HG02943 (cell line): ENCODE data around the gene TMEM151A.

Experiments used
- ATAC-seq: cut with Tn5 transposase; IDR thresholded peaks from one replicate; pipeline ENCODE4 v1.9.1; 2021; ENCODE audit warnings: mild to moderate bottlenecking, low read depth, moderate library complexity; ENCODE audit not compliant: unreplicated experiment

Gene TMEM151A

DNA sequence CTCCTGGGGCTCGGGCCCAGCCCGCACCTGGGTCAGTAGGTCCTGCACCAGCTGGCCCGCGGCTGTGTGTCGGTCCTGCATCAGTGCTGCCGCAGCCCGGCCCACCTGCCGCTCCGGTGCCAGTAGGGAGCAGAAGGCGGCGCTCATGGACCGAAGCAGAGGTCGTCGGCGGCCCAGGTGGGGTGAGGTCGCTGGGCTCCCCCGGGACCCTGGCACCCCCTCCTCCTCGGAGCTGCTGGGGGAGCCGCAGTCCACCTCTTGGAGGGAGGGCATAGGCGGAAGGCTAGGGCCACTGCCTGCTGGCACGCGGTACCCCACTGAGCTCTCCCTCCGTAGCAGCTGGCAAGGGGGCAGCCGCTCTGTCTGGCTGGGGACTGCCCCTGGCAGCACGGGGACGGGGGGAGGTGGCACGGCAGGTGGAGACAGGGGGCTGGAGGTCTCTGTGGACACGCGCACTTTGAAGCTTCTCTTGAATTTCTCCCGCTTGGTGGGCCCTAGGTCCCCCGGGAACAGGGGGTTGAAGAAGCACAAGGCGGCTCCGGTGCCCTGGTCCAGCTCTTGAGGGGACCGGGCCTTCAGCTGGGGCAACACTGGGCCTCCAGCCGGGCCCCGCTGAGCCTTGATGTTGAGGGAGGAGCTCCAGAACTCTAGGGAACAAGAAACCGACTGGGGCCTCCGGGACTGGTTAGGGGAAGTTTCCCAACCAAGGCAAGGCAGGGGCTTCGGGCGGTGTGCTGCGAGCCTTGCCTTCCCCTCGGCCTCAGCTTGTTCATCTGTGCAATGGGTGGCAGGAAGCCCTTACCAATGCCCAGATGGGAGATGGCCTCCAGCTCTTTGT lies 43.1 kb downstream of the TMEM151A start:
- no peak for ATAC-seq

DNA sequence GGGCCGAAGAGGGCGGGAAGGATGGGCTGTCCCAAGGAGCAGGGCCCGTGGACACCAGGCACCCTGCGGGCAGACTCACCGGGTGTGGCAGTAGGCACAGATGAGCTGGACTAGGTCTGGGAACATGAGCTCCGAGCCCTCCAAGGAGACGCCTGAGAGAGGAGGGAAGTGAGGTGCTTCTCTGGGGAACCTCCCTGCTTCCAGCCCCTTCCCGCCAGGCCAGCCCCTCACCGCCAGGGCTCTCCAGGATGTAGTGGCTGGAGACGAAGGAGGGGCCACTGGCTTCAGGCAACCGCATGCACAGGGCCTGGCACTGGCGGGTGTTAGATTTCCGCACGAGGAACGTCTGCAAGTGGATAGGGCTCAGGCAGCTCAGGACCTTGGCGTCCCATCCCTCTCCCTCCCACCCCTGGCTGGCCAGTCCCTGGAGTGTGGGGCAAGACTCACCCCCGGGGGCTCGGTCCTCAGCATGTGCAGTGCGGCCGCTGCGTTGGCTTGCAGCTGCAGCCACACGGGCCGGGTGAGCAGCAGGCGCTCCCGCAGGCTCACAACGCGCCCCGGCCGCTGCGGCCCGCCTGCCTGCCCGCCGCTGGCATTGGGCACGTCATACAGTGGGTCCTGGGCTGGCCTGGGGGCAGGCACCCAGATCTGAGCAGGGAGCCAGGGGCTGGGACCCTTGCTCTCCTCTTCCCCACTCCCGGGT lies 44.0 kb downstream of the TMEM151A start:
- ATAC-seq = no peak

DNA sequence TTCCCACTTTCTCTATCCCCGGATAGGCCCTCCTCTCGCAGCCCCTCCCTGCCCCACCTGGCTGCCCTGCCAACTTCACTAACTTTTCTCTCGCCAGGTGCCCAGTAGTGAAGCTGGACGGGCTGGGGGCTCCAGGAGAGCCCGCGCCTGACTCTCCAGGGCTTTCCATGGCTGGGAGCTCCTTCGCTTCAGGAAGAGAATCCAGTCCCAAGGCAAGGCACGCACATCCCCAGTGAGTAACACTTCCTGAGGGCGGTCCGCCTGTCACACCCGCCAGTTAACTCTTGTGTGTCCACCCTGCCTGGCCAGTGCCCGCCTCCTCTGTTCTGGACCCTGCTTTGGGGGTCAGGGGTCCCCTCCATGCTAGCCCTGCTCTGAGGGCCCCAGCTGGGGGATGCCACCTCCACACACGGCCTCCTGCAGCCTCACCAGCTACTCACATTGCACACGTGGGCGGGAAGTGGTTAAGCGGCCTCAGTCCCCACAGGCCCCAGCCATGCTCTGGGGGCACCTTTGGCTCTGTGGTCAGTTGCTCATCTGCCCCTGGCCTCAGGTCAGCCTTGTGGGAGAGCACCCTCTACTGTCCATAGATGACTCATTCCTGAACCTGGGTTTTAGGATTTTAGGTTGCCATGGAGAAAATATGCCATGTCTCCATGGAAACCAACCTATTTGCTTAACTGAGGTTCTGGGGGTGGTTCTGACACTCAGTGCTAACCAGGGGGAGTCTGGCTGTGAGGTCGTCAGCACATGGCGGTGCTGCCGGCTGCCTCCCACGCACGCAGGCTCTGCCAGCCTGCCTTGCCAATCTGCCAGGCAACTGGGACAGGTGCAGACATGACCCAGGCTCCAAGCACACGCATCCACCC lies 44.8 kb downstream of the TMEM151A start, which contains the start of gene RIN1:
Gene RIN1, minus strand, starts transcription at position 201 of the 869 bp plus-strand sequence. Its CDS starts 32 bp downstream, at position 169.
- ATAC-seq = no peak

DNA sequence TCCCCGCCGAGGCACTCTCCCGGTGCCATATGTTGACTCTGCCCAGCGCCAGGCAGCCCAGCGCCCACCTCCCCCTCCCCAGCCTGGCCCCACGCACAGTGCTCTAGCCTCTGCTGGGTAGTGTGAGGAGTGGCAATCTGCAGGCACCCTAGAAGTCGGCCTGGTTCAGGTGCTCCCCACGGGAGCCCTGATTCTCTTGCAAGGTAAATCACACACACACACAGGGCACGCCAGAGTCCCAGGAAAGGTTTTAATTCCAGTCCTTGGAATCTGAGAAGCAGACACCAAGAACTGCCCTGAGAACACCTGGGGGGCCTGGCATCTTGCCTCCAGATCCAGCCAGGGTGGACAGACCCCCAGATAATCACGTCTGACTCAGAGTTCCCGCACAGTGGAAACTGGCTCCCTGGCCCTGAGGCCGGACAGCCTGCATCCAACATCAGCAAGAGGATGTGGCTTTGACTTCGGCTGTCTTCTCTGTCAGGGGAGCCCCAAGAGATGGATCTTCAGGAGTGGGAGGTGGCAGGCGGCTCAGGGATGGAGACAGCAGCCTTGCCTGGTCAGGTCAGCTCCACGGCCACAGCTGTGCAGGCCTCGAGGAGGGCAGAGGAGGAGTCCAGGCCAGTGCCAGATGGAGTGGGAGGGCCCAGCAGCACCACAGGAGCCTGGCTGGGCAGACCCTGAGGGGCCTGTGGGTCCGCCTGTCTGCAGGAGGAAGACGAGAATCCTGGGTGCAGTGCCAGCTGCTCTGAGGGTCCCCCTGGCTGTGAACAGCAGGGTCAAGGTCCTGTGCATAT lies 45.6 kb downstream of the TMEM151A start:
- no peak for ATAC-seq

DNA sequence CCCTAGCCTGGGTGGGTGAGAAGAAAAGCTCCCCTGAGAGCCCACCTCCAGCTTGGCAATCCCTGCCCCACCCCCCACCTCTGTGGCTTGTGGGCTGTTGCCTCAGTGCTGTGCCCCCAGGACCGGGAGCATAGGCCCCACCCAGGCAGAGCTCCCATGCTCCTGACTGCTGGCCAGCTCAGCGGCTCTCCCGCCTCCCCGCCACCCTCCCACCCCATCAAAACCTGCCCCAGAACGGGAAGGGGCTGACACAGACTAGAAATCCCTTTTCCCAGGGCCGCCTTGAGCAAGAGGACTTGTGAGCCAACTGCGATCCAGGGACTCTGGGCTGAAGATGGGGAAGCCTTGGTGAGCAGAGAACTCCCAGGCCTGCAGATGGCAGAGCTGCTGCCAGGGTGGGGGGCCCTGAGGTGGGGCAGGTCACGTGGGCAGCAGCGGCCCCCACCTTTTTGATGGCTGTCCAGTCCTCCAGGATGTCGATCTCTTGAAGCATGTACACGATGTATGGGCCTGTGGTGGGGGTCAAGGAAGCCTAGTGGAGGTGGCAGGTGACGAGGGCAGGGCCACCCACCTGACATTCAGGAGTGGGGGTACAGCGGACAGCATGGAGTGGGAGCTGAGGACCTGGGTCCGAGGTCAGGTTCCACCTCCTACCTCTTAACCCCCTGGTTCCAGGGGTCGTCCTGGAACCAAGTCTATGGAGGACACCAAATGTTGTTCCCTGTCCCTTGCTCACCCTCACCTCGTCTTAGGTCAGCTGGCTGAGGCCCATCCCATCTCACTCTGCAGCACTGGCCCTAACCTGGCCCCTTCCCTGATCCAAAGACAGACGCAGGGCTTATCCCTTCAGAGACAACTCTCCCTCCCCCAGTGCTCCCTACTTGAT lies 46.8 kb downstream of the TMEM151A start:
- no peak for ATAC-seq

DNA sequence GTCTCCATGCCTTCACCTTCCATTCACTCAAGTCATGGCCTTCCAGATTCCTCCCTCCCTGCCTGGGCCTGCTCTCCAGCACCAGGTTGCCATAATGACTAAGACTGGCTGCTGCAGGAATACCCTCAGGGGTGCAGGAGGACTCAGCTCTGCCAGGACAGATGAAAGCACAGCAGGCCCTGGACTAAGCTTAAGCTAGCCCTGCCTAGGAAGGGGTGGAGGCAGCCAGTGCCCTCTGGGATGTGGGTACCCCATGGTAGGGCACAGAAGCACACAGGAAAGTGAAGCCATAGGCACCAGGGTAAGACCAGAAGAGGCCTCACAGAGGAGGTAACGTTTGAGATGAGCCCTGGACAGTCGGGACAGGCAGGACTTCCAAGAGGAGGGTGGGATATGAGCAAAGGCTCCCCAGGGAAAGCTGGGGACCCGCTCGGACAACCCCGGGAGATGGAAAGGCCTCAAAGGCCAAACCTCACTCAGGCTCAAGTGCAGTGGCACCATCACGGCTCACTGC lies 47.5 kb downstream of the TMEM151A start:
- ATAC-seq = no peak

DNA sequence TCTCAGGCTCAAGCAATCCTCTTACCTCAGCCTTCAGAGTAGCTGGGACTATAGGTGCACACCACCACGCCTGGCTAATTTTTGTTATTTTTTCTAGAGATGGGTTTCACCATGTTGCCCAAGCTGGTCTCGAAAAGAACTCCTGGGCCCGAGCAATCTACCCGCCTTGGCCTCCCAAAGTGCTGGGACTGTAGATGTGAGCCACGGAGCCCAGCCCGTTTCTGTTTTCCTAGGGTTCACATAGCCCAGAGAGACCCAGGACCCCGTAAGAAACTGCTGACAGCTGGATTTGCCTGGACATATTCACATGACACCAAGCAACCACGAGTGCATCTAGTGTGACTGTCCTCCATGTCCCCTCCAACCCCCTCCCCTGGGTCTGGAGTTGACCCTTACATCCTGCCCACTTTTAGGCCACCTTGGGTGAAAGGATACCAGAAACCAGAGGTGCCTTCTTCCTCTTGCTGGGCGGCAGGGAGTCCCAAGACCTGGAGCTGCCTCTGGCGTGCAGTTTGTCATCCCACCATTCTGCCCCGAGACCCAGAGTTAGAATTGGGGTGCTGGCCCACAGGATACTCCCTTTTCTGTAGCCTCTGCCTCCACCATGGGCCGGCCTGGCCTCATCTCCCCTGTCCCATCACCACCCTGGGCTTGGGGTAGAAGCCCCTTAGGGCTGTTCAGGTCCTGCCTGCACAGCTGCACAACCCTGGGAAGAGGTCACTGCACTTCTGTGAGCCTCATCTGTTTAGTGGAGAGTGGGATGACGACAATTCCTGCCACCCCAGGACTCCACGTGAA lies 48.2 kb downstream of the TMEM151A start:
- ATAC-seq = no peak

DNA sequence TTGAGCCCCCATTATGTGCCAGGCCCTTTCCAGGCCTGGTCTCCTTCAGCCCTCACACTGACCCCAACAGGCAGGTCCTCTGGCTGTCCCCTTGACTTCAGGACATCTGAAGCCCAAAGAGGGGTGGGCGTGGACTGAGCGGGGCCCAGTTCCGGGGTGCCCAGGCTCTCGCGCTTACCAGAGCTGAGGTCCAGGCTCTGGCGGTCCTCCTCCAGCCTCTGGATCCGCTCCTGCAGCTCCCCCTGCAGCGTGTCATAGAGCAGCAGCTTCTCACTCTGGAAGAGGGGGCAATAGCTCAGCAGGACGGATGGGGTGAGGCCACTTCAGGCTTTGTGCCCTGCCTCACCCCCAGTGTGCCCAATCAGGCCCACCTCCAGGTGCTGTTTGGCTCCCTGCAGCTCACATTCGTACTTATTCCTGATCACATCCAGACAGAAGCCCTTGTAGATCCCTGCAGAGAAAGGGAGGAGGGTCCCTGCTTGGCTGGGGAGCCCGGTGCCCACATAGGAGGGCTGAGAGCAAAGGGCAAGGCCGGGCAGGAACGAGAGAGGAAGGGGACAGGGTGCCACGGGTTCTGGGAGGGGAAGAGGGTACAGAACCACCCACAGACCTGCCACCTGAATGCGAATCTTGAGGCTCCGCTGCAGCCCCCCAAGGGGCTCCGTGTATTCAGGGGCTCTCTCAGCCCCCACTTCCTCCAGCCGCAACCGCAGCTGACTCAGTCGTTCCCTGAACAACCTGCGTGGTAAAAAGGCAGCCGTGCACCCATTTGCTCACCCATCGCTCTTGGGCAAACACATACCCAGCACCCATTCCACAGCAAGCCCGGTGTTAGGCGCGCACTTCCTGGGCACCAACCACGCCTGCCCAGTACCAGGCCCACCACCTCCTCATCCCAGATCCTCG lies 49.2 kb downstream of the TMEM151A start:
- no peak for ATAC-seq

DNA sequence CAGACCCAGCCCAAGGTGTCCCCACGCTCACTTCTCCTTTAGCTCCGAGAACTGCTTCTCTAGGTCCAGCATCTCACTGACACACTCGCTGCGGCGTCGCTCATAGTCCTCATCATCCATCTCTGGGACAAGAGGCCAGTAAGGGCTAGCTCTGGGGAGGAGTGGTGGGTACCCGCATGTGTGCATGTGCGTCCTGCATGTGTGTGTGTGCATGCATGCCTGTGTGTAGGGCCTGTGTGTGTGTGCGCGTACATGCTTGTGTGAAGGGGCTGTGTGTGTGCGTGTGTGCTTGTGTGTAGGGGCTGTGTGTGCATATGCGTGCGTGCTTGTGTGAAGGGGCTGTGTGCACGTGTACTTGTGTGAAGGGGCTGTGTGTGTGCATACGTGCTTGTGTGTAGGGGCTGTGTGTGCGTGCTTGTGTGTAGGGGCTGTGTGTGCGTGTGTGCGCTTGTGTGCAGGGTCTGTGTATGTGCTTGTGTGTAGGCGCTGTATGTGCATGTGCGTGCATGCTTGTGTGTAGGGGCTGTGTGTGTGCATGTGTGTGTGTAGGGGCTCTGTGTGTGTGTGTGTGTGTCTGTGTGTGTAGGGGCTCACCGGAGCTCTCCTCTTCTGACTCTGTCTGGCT lies 49.9 kb downstream of the TMEM151A start:
- ATAC-seq = no peak

DNA sequence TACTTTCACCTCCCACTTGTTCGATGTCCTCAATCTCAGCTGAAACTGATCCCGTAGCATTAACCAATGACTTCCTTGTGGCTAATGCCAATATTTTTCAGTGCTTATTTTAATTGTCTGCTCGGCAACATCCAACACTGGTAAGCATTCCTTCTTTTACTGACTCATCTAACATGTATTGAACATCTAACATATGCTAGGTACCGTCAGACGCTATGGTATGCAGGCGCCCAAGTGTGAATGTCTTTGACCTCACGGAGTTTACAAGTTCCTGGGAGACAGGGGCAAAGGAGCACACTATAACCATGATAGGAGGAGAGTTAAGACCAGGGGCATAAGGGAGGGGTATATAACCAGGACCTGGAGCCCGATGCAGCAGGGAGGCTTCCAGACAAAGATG lies 51.5 kb downstream of the TMEM151A start:
- no peak for ATAC-seq

DNA sequence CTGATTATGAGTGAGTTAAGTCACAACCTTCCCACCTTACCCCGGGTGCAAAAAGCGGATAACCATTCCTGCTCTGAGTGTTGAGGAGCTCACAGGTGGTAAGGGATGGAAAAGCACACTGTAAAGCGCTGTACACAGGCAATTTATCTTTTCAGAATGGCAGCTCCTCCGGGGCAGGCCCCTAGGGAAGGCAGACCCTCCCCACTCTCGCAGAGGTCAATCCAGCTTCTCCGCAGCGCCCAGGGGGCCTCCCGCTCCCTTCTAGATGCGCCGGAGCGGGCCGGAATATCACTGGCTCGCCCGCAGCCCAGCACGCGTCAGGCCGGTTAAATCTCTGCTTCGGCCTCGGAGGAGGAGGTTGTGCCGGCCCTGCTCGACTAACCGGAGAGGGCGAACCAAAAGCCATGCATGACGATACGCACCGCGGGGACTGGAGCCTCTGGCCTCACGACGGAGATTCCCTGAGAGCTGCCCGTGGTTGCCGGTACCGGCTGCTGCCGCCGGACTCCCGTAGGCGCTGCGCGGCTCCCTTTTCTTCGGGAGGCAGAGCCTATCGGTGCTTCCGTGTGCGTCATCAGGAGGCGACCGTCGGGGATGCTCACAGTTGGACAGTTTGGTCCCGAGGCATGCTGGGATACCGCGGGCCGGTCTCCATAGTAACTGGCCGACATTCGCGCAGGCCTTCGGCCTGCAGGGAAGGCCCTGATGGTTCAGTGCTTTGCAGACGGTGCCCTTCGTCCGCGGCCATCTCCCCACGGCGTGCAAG lies 53.0 kb downstream of the TMEM151A start, which contains the start of gene BRMS1:
Gene BRMS1, minus strand, starts transcription at position 555 of the 766 bp plus-strand sequence. CDS start 2,870 bp downstream, outside the sequence.
- peak; percentile 50 for ATAC-seq

DNA sequence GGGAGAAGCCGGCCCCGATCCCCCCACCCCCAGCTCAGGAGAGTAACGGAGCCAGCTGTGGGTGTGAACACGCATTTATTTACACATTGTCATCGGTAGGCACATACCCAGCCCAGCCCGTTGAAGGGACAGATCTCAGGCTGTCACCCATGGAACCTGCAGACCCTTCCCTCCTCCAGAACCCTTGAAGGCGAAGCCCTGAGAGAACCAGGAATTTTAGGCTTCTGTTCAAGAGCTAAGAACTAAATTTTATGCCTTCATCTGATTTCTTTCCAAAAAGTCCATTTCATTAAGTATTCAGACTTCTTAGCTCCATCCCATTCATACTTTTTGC lies 53.6 kb downstream of the TMEM151A start:
- ATAC-seq = no peak
